HG03175 (cell line): Measurements from ENCODE around the gene AUTS2.

Experiments used
- ATAC-seq: cut with Tn5 transposase; IDR thresholded peaks from one replicate; pipeline ENCODE4 v1.9.1; 2021; ENCODE audit warnings: mild to moderate bottlenecking, moderate library complexity; ENCODE audit not compliant: unreplicated experiment

AUTS2 gene

DNA sequence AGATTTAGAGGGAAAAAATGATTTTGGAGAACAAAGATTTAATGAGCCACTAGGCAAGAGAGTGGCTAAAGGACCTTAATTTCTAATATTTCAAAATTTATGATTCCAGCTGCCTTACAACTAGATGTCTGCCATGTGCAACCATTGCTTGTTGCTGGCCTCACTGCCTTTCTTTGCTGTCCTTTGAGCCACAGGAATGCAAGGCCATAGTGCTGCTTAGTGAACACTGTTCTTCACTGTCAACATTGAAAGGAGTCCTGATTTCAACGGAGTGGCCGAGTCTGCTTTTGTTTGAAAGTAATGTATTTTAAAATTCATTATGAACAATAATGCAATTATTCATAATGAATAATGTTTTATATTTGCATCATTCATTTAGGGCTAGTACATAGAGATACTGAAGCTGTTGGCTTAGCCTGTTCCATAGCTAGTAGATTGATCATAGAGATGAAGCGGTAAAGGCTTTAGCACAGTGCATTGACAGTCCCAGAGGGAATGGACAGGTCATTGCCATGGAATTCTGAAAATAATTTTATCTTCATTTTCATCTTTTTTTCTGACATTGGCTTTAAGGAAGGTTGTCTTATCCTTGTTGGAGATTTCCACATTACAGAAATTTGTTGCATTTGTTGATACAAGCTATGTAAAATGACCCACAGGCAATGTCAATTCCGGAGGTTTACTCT, 544.1 kb downstream of the AUTS2 start:
- no peak for ATAC-seq

DNA sequence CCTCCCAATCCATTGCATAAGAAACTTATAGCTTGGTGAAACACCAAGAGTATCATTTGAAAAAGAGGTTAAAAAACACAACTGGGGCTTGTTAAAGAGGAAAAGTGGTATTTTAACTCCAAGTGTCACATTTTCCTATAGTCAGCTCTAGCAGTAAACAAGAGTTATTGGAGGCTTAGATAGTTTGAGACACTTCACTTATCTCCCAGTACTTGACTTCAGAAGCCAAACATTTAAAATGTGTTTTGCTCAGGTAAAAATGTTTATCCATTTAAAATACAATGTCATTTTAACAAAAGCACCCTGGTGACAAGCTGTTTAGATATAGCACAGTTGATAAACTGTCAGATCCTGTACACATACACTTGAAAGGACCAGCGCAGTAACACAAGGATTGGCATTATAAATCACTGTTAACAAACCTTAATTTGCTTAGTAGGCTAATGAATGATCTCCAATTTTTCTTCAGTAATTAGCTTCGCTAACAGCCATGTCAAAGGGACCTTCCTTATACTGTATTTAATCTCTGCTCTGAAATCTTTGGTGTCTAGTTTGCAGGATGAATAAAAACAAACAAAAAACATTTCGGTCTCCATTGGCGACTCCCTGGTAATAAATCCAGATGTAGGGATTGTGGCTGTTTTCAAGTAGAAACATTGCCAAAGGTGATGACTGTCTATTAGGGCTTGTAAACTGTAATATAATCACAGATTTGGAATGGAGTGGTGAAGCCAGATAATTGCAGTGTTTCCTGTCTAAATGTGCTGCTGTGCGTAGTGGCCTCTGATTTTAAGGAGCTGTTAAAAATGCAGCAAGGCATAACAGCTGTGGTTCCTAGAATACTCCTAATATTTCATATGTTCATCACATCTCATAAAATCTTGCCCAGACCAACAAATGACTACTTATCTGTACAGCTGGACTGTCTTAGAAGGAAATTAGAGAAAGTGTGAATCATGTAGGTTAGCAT, 545.1 kb downstream of the AUTS2 start:
- no peak for ATAC-seq

DNA sequence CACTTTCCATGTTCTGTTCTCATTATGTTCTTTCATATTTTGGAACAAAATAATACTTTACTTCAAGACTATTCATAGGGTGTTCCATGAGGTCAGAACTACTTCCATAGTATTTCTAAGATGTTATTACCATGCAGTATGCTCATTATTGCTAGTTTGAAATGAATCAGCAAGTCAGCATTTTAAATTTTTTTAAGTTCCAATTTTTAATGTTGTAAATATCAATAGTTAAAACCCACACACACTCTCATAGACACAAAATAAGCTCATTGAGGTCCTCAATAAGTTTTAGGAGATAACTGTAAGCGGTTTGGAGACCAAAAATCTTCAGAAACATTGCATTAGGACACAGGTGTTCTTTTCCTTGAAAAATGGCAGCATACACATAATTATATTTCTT, 550.7 kb downstream of the AUTS2 start:
- no peak for ATAC-seq

DNA sequence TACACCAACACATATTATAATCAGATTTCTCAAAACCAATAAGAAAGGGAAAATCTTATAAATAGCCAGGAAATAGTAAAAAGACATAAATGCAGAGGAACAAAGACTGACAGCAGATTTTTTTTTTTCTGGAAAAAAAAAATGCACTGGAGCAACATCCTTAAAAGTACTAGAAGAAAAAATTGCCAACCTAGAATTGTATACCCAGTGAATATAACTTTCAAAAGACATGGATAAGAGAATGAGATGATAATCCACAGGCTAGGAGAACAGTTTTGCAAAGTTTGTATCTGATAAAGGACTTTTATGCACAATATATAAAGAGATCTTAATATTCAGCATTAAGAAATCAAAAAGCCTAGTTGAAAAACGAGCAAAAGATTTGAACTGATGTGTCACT, 554.0 kb downstream of the AUTS2 start:
- no peak for ATAC-seq

DNA sequence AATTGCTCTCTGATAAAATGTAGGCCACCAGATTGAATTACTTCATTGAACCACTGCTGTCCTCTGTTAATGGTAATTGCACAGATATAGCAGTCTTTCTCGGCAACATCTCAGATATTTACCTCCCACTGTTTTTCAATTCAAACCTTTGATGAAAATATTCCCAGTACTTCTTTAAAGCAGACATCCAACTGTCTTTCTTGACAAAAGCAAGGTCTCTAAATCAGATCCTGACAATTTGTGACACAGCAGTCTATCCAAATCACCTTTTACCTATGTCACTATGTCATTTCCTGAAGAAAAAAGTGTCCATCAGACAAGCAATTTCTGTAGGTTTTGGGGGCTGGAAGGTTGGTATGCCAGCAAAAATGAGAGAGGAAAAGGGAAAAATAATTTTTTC, 555.7 kb downstream of the AUTS2 start:
- ATAC-seq: no peak

DNA sequence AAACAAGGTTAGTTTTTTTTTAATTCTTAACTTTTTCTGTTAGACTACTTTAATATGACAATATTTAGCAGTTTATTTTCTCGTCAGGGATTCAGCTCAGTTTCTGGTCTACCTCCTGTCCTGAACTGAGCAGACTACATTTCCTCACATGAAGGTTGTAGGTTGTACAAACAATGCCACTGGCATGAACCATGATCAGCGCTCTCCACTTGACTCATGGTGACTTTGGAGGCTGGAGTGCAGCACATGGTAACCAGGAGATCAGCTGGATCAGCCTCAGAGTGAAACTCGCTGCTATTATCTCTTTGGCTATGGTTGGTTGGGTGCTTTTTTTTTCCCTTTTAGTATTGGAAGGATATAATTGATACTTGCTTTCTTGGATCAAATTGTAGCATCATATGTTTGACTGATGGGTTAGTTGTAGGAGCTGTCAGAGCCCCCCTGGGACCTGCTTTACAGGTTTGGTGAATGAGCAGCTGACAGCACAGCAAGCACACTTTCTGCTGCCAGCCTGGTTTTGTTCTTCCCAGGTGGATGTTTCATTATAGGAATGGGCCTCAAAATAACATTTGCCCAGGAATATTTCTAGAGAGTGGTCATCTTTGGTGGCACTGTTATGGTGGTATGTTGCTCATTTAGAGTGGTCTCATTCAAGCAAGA, 556.4 kb downstream of the AUTS2 start:
- no peak for ATAC-seq

DNA sequence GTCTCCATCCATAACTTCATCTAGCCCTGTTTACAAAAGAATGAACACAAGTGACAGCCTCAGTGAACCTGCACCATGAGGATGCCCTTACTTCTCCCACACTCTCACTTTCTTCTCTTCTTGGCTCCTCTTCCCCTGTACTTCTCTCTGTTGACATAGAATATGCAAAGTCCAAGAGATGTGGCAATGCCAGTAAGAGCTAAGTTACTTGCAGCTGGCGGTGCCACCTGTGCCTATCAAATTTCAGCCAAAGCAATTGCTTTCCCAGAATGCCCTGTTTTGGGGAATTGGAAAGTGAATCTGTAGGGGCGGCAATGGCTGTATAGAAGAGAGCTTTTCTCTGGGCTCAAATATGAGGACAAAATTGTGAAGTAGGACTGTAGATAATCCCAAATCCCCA, 557.8 kb downstream of the AUTS2 start:
- ATAC-seq: no peak

DNA sequence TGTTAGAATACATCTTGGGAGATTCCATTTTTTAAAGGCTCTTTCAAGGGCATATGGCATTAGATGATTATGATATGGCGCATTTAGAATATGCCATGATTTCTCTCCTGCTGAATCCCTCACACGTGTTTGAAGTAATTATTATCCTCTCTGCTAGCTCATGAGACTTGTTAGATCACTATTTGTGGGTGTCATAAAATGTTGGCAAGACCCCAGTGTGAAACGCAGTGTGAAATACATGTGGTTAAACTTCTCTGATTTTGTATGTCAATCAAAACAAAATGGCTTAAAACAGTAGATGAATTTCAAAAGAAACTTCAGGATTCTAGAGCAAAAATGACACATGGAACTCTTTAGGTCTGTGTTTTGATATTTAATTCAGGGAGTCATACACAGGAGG, 560.8 kb downstream of the AUTS2 start:
- no peak for ATAC-seq

DNA sequence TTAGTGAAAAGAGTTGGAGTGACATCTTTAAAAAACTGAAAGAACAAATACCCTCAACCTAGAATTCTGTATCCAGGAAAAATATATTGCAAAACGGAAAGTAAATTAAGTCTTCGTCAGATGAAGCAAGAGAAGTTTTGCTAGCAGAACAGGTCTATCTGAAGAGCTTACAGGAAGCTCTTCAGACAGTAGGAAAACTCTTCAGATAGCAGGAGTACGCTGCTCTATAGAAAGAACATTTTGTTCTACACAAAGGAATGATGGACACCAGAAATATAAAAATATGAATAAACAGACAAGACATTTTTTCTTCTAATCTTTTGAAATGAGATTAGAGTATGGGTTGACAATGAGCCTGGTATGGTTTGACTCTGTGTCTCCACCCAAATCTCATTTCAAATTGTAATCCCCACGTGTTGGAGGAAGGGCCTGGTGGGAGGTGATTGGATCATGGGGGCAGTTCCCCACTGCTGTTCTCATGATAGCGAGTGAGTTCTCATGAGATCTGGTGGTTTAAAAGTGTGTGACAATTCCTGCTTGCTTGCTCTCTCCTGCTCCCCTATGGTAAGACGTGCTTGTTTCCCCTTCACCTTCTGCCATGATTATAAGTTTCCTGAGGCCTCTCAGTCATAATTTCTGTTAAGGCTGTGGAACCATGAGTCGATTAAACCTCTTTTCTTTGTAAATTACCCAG, 567.3 kb downstream of the AUTS2 start:
- ATAC-seq: no peak

DNA sequence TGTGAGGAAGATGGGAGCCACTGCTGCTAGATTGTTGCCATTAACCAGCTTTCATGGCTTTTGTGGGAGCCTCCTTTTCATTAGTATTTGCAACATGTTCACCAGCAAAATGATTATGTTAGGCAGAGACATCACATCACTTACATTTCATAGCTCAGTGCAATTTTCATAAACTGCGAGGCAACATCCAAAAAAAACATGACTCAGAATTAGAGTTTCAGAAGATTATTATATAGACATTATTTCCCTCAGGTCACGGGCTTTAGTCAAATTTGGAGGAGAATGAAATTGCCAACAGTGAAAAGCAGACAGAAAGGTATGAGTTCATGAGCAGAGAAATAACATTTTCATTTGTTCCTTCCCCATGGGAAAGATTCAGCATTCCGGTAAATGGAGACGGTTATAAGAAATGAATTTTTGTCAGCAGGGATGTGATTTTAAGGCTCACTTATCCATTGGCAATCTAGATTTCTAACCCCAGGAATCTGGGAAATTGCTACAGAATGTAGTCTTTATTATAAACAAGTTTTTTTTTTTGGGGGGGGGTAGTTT, 573.2 kb downstream of the AUTS2 start:
- no peak for ATAC-seq

DNA sequence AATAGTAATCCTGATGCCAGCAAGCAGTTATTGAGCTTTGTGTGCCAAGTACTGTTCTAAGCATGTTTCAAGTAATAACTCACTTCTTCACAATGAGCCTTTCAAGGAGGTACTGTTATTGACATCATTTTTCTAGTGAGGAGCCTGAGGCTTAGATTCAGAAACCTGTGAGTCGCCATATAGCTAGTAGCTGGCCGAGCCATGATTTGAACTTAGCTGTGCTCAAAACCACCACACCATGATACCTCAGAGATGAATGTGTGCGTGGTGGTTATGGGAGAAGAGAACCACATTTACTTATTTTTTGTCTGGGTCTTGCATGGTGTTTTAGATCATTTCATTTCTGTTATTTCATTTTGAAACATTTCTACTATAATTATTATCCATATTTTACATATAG, 578.9 kb downstream of the AUTS2 start:
- ATAC-seq: no peak

DNA sequence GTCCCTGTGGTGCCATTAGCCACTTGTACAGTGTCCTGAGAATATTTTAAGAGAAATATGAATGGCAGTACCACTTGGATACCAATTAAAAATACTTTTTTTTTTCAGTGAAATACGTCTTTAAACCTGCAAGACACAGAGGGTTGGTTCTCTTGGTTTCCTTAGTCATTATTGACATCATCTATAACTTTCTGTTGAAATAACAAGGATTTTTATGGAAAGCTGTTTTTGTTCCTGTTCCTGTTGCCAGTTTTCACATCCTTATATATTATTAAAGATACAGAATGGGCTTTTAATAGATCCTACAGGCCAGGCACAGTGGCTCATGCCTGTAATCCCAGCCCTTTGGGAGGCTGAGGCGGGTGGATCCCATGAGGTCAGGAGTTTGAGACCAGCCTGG, 579.9 kb downstream of the AUTS2 start:
- no peak for ATAC-seq

DNA sequence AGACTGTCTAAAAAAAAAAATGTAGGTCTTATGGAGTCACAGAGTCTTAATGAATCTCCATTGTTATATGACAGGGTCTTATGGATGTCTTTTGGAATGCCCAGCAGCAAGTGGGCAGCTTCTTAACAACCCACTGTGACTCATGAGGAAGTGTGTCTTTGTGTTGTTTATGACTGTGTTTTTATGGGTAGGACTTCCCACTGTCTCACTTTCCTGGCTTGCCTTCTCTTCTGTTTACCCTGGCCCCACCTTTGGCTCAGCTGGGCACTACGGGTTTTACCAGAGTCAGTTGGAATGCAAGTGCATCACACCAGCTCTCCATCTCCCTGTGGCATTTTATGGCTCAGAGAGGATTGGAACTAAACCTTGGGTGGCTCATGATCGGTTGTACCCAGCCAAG, 580.5 kb downstream of the AUTS2 start:
- ATAC-seq: no peak

DNA sequence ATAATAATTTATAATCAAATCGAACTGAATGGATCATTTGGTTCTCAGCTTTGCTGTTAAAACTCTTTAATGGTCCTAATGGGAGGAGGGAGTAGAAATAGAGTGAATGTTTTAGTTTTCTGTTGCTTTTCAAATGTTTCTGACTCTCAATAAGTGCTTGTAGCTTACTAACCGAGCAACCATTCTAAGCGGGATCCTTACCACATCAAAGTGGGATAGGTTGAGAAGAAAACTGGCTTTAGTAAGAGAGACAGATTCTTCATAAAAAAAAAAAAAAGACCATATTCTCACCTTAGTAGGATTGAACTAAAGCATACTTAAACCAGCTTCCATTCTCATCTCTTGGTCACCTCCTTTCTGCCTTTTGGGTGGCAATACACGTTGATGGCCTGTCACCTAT, 584.2 kb downstream of the AUTS2 start:
- ATAC-seq: no peak

DNA sequence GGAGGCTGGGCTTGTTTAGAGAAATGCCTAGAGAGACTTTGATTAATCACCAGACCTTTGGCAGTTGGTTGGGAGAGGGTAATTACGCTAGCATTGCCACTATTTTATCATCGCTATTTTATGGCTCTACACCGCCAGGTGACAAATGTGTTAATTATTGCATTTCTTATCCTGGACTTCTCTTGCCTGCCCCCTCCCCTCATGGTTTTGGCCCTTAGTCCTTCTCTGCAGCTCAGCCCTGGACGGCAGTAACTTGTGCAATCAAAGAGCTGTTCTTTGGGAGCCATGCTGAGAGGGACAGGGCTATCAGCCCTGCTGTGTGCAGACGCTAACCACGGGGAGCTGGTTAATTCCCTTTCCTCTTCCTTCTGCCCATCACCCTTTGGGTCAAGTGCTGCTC, 585.0 kb downstream of the AUTS2 start:
- ATAC-seq: no peak

DNA sequence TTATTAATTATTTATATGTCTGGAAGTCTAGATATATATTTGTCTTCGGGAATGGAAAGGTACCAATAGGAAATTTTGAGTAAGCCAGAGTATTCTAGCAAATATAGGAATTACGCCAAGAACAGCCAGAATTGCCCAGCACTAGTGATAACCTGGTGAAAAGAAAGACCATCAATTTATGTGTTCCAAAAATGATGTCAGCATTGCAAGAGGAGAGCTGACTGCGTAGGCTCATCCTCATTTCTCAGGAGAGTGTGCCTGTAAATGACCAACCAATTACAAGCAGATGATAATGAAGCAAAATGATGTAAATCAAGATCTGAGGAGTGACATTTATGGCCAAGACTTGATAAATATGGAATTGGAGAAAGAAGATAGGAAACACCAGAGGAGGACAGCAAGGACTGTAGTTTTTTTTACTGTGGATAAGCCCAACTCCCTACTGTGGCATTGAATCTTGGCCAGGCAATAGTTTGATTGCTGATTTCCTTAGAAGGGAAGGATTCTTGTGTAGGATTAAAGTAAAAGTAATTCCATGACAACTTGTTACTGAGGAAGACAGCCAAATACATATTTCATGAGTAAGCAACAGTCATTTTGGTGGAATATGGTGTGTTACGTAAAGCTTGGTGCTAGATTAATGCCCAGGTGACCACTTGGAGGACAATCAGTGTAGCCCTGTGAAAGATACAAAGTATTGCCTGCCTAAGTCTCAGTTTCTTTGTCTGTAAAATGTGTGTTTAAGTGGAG, 590.8 kb downstream of the AUTS2 start:
- no peak for ATAC-seq

DNA sequence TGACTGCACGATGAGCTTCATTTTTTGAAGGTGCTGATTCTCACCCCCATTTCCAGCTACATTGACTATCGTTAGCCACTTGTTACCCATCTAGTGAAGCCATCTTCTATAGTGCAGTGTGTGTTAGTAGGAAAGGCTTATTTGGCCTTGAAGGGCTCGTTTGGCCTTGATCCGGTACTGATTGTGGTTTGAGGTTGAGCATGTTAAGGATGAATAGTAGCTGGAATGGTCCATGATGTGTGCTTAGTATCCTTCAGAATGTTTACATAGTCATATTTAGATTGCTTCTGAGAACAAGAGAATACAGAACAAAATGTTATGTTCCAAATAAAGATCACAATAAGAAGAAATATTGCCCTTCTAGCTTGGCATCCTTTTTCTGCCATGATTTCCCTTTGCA, 591.5 kb downstream of the AUTS2 start:
- ATAC-seq: no peak

DNA sequence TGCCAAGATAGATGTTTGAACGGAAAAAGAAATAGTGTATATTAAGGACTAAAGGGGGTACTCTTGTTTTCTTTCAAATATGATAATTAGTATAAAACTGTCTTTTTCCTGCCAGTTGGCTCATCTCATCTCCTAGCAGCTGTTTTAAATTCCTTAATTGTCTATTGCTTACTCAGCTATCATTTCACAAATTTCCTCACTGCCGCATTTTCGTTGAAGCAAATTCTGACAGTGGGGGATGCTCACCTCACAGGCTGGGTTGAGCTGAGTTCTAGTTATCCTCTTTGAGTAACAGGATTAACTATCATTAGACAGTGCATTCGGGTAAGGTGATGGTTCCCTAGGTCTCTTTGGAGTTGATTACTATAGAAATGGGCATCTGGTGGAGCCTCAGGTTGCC, 592.0 kb downstream of the AUTS2 start:
- no peak for ATAC-seq

DNA sequence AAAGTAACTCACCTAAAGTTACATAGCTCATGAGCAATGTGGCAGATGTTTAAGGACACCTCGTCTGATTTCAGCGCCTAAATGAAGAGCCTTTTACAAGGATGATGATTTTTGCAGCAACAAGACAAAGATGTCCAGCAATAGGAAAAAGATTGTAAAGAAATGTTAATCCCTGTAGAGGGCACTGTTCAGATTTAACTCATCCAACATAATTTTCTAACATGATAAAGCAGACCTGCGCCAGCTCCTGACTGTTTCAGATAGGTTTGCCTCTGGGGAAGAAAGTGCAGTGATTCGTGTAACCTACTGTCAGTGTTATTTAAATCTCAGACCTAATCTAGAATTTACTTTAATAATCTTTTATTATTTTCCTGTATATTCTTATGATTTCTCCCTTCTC, 595.2 kb downstream of the AUTS2 start:
- ATAC-seq: no peak
